ENCODE data around the gene MCEE.
"Not testable (repeated sequence)": the region's sequence is repeated elsewhere in the genome, so short reads cannot be mapped to it uniquely, and the experiment has no call there.

Gene MCEE

DNA sequence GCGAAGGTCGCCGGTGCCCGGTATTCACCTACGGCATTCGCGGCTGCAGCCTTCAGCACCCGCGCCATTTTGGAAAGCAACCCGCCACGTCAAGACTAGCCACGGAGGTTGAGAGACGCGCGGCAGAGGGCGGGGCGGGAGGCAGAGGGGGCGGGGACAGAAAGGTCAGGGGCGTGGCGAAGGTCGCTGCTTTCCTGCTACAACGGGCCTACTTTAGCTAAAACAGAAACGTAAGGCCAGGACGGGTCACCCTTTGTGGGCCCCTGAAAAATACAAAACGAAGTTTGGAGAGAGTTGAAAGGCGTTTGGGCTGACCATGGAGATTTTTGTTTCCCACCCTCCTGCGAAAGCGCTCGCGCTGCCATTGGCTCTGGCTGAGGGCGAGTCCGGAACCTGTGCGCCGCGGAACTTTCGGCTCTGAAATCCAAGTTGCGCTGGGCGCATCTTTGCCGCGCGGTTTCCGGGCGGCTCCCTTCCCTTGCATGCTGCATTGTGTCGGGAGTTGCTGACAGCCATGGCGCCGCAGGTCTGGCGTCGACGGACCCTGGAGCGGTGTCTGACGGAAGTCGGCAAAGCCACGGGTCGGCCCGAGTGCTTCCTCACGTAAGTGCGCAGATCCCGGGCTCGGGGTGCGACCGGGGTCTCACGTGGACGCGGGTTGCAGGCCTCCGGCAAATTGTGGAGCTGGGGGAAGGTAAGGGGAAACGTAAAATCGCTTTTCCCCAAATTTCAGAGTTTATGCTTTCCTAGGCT lies at the start of gene MCEE, which contains the start of gene MPHOSPH10:
TSS of gene MCEE (minus strand) at position 78 of the 753 bp plus-strand sequence. CDS start at position 68, 10 bp downstream.
TSS of gene MPHOSPH10 (plus strand) at position 483 of the 753 bp plus-strand sequence. CDS start at position 515, 32 bp downstream.
- DNase-seq, result peak; percentile 80

DNA sequence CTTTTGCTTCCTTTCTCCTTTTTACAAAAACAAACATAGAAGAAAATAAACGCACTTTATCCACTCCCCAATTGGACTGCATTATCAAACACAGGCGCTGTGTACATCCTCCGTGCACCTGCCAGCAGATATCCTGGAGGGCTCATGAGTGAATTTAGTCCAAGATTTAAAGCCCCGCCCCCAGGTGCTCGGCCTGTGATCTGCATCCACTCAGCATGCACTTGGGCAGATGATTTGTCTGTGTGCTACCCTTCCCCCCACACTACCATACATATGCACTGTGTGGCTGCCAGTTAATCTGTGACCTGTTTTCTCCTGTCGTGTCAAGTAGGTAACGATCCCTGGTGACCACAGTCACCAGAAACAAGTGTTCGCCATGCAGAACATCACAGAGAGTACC lies 48.8 kb upstream of the MCEE start:
- DNase-seq, result not testable (repeated sequence)

DNA sequence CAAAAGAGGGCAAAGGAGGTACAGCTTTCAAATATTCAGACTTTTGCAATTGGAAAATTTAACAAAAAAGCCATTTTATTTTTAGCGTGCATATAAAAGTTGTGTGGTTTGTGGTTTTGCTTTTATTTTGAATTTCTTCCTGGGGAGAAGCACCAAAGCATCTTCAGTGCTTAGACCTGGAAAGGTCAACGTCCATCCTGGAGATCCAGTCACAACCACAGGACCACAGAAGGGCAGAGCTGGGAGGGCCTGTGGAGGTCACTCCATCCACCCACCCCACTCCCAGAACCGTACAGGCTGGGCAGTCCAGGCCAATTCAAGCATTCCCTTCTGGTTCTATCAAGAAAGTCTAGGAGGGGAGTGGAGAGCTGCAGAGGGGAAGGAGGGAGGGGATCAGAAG lies 44.2 kb upstream of the MCEE start:
- DNase-seq, result no peak

DNA sequence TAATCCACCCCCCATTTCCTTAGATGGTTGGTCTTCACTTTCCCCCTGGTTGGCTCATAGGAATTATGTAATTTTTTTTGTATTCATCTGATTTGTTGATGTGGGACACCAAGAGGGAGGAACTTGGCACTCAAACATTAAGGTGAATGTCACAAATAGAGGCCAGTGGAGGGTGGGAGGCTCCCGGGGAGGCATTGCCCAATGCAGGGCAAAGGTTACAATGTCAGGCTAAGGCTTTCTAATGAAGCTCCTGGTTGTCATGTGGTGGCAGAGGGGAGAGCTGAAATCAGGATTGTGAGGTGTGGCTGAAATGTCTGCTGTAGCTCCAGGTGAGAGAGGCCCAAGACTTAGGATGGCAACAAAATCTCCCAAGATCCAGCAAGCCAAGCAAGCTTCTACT lies 43.1 kb upstream of the MCEE start:
- no peak for DNase-seq

DNA sequence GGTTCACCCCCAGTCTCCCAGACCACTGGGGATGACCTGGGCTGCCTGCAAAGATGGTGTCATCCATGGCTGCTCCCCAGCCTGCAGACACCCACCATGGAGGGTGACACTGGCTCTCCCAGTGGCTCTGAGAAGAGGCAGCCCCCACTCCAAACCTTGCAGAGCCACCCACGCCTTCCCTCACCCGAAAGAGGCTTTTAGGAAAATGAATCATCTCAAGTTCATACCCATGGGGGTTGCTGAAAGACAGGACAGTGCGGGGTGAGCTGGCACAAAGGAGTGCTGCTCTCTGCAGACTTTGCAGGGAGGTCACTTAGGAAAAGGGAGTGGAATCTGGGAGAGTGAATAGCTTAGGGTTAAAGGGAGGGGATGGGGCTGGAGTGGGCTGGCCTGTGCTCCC lies 36.8 kb upstream of the MCEE start:
- no peak for DNase-seq

DNA sequence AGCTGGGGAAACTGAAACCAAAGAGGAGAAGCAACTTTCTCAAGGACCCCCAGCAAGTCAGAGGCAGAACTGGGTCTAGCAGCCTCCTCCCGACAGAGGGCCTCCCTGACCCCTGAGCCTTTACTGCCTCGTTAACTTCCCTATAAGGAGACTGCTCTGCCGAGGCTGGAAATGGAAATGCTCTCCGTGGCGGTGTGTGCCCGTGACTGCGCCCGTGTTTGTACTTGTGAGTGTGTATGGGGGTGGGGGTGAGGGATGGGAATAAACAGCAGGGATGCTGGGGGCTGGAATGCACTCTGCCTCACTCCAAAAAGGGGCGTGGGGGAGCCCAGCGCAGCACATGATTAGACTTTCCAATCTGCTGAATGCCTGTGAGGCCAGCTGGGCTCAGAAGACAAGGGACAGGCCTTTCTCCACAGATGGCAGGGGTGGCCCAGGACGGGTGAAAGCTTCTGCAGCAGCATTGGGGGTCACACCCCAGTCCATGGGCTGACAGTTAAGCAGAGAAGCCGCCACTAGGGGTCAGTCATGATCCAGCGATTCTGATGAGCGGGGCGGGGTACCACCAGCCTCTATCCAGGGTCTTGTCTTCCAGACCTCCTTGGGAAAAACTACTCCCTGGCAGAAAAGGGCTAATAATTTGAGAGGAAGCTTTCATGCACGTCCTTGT lies 27.2 kb upstream of the MCEE start:
- DNase-seq, result peak; percentile 14

DNA sequence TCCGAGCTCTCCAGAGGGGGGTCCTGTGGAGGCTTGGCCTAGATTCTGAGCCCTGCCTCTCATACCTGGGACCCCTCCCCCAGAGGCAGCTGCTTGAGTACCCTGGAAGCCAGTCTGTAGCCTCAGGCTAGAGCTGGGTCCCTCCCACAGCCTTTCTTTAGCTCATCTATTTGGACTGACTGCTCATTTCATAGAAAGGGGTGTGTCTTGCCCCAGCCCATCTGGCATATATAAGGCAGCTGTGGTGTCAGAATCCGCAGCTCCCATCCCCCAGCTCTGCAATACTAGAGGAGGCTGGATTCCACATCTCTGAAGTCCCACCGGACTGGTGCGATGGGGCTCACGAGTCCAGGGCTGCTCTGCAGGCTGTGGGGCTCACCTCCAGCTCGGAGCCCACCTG lies 26.5 kb upstream of the MCEE start:
- DNase-seq, result no peak

DNA sequence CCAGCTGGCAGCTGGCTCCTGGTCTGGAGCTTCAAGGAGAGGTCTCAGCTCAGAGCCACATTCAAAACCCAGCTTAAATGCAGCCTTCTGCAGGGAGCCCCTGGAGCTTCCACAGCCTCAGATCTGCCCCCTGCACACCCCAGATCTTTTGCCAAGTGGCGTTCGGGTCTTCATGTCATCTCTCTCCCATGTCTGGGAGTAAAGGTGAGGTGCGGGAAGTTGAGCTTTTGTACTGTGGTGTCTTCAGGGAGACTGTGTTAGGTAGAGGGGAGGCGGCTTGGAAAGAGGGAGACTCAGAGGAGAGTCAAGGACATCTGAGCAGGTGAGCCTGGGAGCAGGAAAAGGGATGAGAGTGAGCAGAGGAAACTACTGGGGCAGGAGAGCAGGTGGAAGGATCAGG lies 25.8 kb upstream of the MCEE start:
- no peak for DNase-seq

DNA sequence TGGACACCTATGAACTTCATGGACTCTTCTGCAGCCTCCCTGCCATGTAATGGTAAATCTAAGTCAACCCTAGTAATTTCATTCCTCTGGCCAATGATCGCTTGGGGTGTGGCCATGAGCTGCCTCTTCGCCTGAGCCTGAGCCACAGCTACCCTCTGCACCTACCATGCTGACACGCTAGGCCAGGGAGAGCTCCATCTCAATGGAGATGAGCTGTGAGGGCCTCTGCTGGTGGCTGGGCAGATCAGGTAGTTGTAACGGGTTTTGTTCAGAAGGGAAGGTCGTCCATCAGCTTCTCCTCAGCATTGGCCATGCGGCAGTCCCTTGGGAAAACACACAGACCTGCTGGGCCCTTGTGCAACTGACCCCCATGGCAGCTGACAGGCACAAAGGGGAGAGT lies 24.8 kb upstream of the MCEE start:
- DNase-seq, result no peak

DNA sequence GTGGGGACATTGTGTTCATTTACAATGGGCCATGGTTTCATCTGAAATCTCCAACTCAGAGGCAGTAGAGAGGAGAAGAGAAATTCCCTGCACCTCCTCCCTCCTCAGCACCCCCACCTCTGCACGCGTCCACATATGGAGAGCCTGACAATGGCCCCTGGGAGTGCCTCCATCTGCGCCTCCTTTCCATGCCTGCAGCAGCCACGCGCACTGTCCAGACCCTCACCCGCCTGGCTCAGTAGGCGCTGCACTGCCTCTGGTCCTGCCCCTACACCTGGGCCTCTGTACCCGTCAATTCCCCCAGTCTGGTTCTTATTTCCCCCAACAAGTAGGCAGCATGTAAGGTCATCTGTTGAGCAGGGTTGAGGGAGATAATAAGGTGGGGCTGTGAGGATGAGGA lies 24.2 kb upstream of the MCEE start:
- DNase-seq, result no peak

DNA sequence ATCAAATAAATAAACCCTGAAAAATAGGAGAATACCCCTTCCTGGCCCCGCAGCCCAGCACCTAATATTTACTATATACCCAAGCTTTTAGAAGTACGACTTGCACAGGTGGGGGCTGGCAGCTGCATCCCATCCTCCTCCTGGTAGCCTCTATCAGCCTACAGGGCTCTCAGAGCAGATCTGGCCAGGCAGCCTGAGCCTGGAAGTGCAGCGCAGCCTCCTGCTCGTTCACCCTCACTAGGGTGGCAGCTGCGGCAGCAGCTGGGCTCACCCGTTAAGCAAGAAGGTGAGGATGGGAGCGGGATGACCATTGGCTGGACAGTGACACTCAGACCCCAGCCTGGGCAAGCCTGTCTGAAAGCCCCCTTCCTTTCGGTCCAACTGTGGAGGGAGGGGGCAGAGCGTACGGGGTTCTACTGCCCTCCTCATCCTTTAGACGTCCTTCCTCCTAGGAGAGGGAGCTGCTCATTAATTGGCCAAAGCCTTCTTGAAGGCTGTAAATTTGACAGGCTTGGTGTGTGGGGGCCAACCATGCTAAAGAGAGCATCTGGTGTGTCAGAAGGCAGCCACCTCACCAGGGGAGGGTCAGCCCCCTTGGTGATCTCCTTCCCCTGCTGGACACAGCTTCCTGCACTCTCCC lies 23.7 kb upstream of the MCEE start:
- DNase-seq, result no peak

DNA sequence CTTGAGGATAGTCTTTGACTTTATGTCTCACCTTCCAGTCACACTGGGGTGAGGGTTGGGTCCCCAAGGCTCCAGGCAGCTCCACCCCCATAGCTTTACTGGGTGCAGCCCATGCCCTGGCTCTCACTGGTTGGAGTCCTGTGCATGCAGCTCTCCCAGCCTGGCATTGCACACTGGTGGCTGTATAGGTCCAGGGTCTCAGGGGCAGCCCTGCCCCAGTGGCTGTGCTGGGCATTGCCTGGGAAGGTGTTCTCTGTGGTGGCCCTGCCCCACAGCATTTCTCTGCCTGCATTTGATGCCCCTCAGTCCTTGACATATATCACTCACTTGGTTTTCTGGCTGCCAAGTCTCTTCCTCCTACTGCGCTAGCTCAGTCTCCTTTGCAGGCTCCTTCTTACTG lies 21.6 kb upstream of the MCEE start:
- no peak for DNase-seq

DNA sequence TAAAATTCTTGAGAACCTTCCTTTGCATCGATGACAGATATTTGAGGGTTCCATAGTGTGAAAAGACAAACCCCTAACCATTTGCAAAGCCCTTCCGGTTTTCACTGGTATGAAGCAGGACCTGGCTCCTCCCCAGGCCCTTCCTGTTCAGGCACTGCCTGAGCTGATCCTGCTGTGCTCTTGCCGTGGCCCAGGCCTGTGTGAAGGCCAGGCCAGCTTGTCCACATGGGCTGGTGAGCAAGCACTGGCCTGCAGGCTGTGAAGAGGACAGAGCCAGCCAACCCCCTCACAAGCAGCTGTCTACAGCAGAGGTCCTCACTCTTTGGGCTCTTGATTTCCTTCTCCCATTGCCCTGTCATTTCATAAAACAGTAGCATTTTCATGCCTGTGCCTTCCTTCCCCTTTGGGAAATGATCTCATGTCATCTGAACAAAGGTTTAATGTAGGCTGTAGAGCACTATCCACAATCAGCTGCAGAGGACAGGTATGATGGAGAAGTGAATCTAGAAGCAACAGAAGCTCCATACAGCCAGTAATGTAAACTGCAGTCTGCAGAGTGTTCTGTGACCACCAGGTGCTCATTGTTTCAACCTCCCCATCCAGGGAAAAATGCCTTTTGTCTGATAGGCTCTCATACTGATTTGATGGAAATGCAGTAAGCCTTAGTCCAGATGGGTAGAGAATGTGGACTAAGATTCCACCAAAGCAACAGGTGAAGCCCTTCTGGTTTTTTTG lies 20.2 kb upstream of the MCEE start:
- DNase-seq, result no peak

DNA sequence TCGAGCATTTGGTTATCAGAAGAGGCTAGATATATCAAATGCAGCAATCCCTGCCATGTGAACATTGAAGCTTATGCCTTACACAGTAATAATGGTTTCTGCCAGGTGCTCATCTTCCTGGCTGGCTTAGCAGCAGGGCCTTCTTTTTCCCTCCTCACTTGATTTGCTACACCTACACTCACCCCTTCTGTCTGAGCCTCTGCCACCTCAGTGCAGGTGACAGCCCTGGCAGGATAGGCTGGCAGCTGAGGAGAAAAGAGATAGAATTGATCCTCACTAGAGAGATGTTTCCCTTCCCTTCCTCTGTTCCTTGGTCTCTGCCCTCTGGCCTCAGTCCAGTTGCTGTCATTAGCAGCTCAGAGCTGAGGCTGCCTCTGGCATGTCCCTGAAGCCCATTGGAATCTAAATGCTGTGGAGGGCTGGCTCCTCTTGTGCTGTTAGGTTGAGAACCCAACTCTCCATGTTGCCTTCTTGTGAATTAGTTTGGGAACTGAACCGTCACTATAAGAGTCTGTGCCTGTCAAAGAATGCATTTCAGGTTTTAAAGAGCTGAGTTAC lies 18.6 kb upstream of the MCEE start:
- no peak for DNase-seq

DNA sequence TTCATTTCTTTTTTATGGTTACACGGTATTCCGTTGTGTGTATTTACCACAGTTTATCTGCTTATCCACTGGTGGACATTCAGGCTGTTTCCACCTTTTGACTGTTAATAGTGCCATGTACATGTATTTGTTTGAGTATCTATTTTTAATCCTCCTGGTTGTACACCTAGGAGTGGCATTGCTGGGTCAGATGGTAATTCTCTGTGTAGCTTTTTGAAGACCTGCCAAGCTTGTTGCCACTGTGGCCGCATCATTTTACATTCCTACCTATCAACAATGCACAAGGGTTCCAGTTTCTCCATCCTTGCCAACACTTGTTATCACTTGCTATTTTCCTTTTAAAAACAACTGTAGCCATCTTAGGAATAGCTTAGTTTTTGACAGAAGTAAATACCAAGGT lies 13.8 kb upstream of the MCEE start:
- no peak for DNase-seq

DNA sequence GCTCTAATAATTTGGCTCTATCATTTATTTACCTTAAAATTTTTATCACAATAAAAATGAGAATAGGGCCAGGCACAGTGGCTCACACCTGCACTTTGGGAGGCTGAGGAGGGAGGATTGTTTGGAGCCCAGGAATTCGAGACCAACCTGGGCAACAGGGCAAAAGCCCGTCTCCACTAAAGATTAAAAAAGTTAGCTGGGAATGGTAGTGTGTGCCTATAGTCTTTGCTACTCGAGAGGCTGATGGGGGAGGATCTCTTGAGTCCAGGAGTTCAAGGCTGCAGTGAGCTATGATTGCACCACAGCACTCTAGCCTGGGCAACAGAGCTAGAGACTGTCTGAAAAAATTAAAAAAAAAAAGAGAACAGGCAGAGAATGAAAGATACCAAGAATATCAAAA lies 6.1 kb upstream of the MCEE start:
- DNase-seq, result no peak

DNA sequence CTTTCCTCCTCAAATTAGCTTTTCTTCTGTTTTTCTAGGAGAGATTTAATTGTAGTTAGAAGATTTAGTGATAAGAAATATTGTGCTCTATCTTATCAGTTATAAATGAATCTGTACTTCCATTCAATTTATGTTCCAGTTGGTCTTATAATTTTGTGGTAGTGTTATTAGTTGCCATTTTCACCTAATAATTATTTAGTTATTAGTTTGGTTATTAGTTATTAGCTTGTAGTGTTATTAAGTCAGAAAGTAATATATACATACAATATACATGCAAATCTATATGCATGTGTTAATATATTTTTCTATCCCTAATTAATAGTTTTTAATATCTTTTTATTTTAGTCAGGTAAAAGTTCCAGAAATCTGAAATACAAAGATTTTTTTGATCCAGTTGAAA lies 3.6 kb upstream of the MCEE start:
- DNase-seq, result no peak

DNA sequence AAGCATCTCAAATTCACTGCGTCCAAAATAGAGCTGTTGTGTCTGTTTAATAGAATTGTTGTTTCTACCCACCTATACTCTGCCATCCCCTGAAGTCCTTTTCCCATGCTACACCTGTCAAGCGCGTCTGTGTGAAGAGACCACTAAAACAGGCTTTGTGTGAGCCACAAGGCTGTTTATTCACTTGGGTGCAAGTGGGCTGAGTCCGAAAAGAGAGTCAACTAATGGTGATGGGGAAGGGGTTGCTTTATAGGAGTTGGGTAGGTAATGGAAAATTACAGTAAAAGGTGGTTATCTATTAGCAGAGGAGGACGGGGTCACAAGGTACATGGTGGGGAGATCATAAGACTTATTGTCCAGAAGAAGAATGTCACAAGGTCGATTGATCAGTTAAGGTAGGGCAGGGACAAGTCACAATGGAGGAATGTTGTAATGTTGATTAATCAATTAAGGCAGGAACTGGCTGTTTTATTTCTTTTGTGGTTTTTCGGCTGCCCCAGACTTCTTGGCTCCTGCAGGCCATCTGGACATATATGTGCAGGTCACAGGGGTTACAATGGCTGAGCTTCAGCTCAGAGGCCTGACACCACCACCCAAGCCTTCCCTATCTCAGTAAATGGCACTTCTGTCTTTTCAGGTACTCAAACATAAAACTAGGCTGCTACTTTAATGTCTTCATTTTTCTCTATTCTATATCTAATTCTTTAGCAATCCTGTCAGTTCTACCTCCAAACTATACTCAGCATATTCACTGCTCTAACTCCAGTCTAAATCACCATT lies 1.5 kb upstream of the MCEE start:
- not testable (repeated sequence) for DNase-seq

DNA sequence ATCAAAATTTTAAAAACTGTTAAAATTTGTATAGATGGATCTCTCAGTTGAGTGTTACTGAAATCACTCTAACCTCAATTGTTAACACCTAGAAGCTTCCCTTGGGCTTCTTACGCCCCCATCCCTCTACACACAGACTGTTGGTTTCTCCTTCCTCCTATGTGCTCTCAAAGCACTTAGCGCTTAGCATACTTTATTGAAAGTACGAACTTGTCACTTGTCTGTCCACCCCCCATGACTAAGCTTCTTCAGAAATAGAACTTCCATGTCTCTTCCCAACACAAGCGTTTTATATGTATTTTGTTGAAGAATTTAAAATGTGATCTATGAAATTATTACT lies 846 bp upstream of the MCEE start:
- peak; percentile 37 for DNase-seq

DNA sequence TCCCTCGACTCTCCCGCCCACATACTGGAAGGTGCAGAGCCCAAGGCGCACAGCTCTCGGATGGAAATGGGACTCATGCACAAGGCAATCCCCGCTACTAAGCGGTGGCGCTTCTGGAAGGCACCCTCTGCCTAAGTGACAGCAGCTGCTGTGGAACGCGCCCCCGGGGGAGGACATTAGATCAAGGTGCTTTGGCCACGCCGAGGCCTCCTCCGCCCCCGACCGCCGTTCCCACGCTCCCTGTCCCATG lies 202 bp downstream of the MCEE start:
- DNase-seq, result no peak

DNA sequence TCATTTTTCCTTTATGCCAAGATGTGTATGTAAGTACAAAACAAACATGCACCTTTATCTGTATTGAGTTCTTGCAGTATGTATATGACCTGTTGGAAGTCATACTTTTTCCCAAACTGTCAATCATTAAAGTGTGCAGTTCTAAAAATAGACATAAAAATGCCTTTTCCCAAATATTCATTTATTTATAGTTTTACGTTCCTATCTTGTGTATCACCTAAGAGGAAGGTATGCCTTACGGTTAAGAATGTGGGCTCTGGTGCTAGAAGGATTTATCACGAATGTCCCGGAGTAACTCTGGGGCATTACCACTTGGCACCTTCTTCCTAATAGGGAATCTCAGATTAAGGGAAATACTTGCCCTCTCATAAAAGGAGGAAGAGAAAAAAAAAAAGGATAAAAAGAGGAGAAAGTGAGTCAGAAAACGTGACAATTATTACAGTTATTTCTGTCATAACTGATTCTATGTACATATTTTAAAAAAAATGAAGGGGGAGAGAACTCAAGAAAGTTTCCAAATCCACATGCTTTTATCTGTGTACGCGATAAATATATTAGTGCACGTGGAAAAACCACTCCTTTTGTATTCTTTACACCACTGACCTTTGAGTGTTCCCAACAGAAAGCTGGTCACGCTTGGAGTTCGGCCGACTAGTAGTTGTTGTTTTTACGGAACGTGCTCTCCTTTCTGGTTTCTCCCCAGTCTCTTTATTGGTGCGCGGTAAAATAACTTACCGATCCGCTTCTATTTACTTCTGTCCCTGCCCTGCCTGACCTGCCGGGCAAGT lies 721 bp downstream of the MCEE start:
- no peak for DNase-seq

DNA sequence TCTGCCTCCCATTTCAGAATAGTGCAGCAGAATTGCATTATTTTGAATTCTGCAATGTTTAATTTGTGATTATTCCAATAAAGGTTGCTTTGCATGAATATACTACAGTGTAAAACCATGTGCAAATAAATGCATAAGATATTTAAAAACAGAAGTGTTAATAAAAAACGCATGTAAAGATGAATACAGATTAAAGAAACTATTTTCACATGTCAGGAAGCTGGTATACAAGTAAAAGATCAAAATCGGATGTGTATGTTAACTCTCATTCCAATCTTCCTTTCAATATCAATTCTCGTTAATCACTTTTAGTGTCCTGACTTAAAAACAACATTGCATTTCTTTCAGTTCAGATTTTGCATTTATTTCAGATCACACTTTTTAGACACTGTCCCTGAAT lies 3.1 kb downstream of the MCEE start:
- DNase-seq, result no peak
